ENCODE data around the gene MIF.

Gene MIF

GRCh38 chr22:23893945-23894709, at the start of gene MIF:
Gene MIF (plus strand): TSS chr22:23894383. CDS start chr22:23894475, 92 bp downstream.
- H3K4me1 ChIP-seq (ENCODE audit: control insufficient read depth, insufficient read depth, low read length): peaks cover 16% of the 10 kb centered on the region
- peaks cover 27% of the 10 kb centered on the region for H3K36me3 ChIP-seq (ENCODE audit: control insufficient read depth, insufficient read depth, low read length)
- H3K9ac ChIP-seq (ENCODE audit: low read depth, low read length): peak within 1 kb of the TSS; percentile 88
- no peaks in the 10 kb centered on the region for H3K27me3 ChIP-seq (ENCODE audit: control insufficient read depth, insufficient read depth, low read length)
- H3K9me3 ChIP-seq (ENCODE audit: control insufficient read depth, insufficient read depth, low read length): peaks cover 5% of the 10 kb centered on the region
- peak within 1 kb of the TSS; percentile 89 for H3K4me3 ChIP-seq (ENCODE audit: low read depth, low read length)

- Histone ChIP-seq H3K27me3 (ENCODE audit: control insufficient read depth, insufficient read depth, low read length) (peaks cover 15% of the 10 kb centered on the region), H3K9ac (ENCODE audit: low read depth, low read length) (no peak overlapping the region), H3K4me3 (ENCODE audit: low read depth, low read length) (no peak overlapping the region), H3K9me3 (ENCODE audit: control insufficient read depth, insufficient read depth, low read length) (no peaks in the 10 kb centered on the region), H3K4me1 (ENCODE audit: control insufficient read depth, insufficient read depth, low read length) (peaks cover 6% of the 10 kb centered on the region), H3K36me3 (ENCODE audit: control insufficient read depth, insufficient read depth, low read length) (no peaks in the 10 kb centered on the region)
Observed at GRCh38 chr22:23844739-23845202, 49.4 kb upstream of the MIF start.

- H3K9ac ChIP-seq (ENCODE audit: low read depth, low read length): no peak overlapping the region
- no peaks in the 10 kb centered on the region for H3K9me3 ChIP-seq (ENCODE audit: control insufficient read depth, insufficient read depth, low read length)
- peaks cover 6% of the 10 kb centered on the region for H3K4me1 ChIP-seq (ENCODE audit: control insufficient read depth, insufficient read depth, low read length)
- H3K27me3 ChIP-seq (ENCODE audit: control insufficient read depth, insufficient read depth, low read length): peaks cover 13% of the 10 kb centered on the region
- H3K36me3 ChIP-seq (ENCODE audit: control insufficient read depth, insufficient read depth, low read length): no peaks in the 10 kb centered on the region
- no peak overlapping the region for H3K4me3 ChIP-seq (ENCODE audit: low read depth, low read length)
Observed at GRCh38 chr22:23845265-23846080, 48.7 kb upstream of the MIF start.

GRCh38 chr22:23846081-23846469, 48.1 kb upstream of the MIF start:
- Histone ChIP-seq H3K36me3 (ENCODE audit: control insufficient read depth, insufficient read depth, low read length) (no peaks in the 10 kb centered on the region), H3K4me3 (ENCODE audit: low read depth, low read length) (no peak overlapping the region), H3K9me3 (ENCODE audit: control insufficient read depth, insufficient read depth, low read length) (no peaks in the 10 kb centered on the region), H3K9ac (ENCODE audit: low read depth, low read length) (no peak overlapping the region), H3K4me1 (ENCODE audit: control insufficient read depth, insufficient read depth, low read length) (peaks cover 6% of the 10 kb centered on the region), H3K27me3 (ENCODE audit: control insufficient read depth, insufficient read depth, low read length) (peaks cover 12% of the 10 kb centered on the region)

- H3K36me3 ChIP-seq (ENCODE audit: control insufficient read depth, insufficient read depth, low read length): no peaks in the 10 kb centered on the region
- no peak overlapping the region for H3K4me3 ChIP-seq (ENCODE audit: low read depth, low read length)
- H3K4me1 ChIP-seq (ENCODE audit: control insufficient read depth, insufficient read depth, low read length): peaks cover 6% of the 10 kb centered on the region
- H3K9me3 ChIP-seq (ENCODE audit: control insufficient read depth, insufficient read depth, low read length): no peaks in the 10 kb centered on the region
- peaks cover 6% of the 10 kb centered on the region for H3K27me3 ChIP-seq (ENCODE audit: control insufficient read depth, insufficient read depth, low read length)
- H3K9ac ChIP-seq (ENCODE audit: low read depth, low read length): no peak overlapping the region
Observed at GRCh38 chr22:23847310-23847920, 46.8 kb upstream of the MIF start.

- Histone ChIP-seq H3K4me3 (ENCODE audit: low read depth, low read length) (no peak overlapping the region), H3K36me3 (ENCODE audit: control insufficient read depth, insufficient read depth, low read length) (no peaks in the 10 kb centered on the region), H3K4me1 (ENCODE audit: control insufficient read depth, insufficient read depth, low read length) (peaks cover 6% of the 10 kb centered on the region), H3K9ac (ENCODE audit: low read depth, low read length) (no peak overlapping the region), H3K27me3 (ENCODE audit: control insufficient read depth, insufficient read depth, low read length) (peaks cover 6% of the 10 kb centered on the region), H3K9me3 (ENCODE audit: control insufficient read depth, insufficient read depth, low read length) (no peaks in the 10 kb centered on the region)
Observed at GRCh38 chr22:23847991-23848864, 46.0 kb upstream of the MIF start.

GRCh38 chr22:23849009-23850006, 44.9 kb upstream of the MIF start:
- no peaks in the 10 kb centered on the region for H3K36me3 ChIP-seq (ENCODE audit: control insufficient read depth, insufficient read depth, low read length)
- H3K9ac ChIP-seq (ENCODE audit: low read depth, low read length): no peak overlapping the region
- peaks cover 6% of the 10 kb centered on the region for H3K4me1 ChIP-seq (ENCODE audit: control insufficient read depth, insufficient read depth, low read length)
- H3K4me3 ChIP-seq (ENCODE audit: low read depth, low read length): no peak overlapping the region
- no peaks in the 10 kb centered on the region for H3K9me3 ChIP-seq (ENCODE audit: control insufficient read depth, insufficient read depth, low read length)
- peaks cover 6% of the 10 kb centered on the region for H3K27me3 ChIP-seq (ENCODE audit: control insufficient read depth, insufficient read depth, low read length)

- Histone ChIP-seq H3K4me3 (ENCODE audit: low read depth, low read length) (no peak overlapping the region), H3K9me3 (ENCODE audit: control insufficient read depth, insufficient read depth, low read length) (no peaks in the 10 kb centered on the region), H3K36me3 (ENCODE audit: control insufficient read depth, insufficient read depth, low read length) (no peaks in the 10 kb centered on the region), H3K4me1 (ENCODE audit: control insufficient read depth, insufficient read depth, low read length) (peaks cover 6% of the 10 kb centered on the region), H3K9ac (ENCODE audit: low read depth, low read length) (no peak overlapping the region), H3K27me3 (ENCODE audit: control insufficient read depth, insufficient read depth, low read length) (peaks cover 6% of the 10 kb centered on the region)
Observed at GRCh38 chr22:23850136-23850611, 44.0 kb upstream of the MIF start.

- Histone ChIP-seq H3K27me3 (ENCODE audit: control insufficient read depth, insufficient read depth, low read length) (no peaks in the 10 kb centered on the region), H3K9me3 (ENCODE audit: control insufficient read depth, insufficient read depth, low read length) (no peaks in the 10 kb centered on the region), H3K36me3 (ENCODE audit: control insufficient read depth, insufficient read depth, low read length) (no peaks in the 10 kb centered on the region), H3K9ac (ENCODE audit: low read depth, low read length) (peak overlapping the region; percentile 90), H3K4me1 (ENCODE audit: control insufficient read depth, insufficient read depth, low read length) (peaks cover 9% of the 10 kb centered on the region), H3K4me3 (ENCODE audit: low read depth, low read length) (peak overlapping the region; percentile 91)
Observed at GRCh38 chr22:23856721-23857605, 37.2 kb upstream of the MIF start.
